ENCODE measurements around the gene DPYD.

DNA sequence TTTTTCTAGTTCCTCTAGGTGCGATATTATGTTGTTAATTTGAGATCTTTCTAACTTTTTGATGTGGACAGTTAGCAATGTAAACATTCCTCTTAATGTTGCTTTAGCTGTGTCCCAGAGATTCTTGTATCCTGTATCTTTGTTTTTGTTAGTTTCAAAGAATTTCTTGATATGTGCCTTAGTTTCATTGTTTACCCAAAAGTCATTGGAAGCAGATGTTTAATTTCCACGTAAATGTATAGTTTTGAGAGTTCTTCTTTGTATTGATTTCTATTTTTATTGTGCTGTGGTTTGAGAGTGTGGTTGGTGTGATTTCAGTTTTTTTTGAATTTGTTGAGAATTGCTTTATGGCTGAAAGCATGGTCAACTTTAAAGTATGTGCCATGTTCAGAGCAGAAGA is 879.8 kb downstream of the DPYD start:
- TF ChIP-seq EP300 (IDR thresholded peaks at IDR 0.05) (no peak), POLR2AphosphoS5 (IDR thresholded peaks at IDR 0.05) (no peak)

All from sigmoid colon (tissue), 4 donors.